C4-2B (cell line): ENCODE results near the gene KRT4.
"Not testable (repeated sequence)": the region's sequence is repeated elsewhere in the genome, so short reads cannot be mapped to it uniquely, and the experiment has no call there.

ENCODE experiments used
- H3K27ac ChIP-seq: fragments of 450-650 bp; 2 replicates; pipeline ENCODE4 v1.5.1; 2017
- ZFX ChIP-seq: fragments of 450-650 bp; IDR thresholded peaks from 2 replicates; pipeline ENCODE4 v1.6.1; 2017
- TF ChIP-seq, protein P1 (sequence below): fragments of 450-650 bp; conservative IDR thresholded peaks from 2 replicates; pipeline ENCODE4 v1.5.1; 2017; ENCODE audit warnings: mild to moderate bottlenecking

Gene KRT4

DNA sequence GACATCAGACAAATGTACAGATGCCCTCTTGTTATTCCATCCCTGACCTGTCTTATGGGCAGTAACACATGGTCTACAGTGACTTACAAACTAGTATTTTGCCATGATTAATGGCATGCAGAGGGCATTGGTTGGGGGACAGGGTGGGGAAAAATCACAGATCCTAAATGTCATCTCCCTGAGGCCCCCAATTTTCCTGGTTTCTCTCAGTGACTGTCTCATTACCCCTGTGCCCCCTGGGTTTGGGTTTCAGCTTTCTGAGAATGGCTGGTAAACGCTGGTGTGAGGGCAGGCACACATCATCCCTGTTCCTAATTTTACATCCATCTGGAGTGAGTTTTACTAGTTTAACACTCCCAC, 46.9 kb downstream of the KRT4 start:
- TF ChIP-seq ZFX = no peak
- TF ChIP-seq, protein P1, sequence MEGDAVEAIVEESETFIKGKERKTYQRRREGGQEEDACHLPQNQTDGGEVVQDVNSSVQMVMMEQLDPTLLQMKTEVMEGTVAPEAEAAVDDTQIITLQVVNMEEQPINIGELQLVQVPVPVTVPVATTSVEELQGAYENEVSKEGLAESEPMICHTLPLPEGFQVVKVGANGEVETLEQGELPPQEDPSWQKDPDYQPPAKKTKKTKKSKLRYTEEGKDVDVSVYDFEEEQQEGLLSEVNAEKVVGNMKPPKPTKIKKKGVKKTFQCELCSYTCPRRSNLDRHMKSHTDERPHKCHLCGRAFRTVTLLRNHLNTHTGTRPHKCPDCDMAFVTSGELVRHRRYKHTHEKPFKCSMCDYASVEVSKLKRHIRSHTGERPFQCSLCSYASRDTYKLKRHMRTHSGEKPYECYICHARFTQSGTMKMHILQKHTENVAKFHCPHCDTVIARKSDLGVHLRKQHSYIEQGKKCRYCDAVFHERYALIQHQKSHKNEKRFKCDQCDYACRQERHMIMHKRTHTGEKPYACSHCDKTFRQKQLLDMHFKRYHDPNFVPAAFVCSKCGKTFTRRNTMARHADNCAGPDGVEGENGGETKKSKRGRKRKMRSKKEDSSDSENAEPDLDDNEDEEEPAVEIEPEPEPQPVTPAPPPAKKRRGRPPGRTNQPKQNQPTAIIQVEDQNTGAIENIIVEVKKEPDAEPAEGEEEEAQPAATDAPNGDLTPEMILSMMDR = no peak
- no peak overlapping the region for H3K27ac ChIP-seq

GRCh38 chr12:52766351-52767019, 47.4 kb downstream of the KRT4 start:
- no peak overlapping the region for H3K27ac ChIP-seq
- no peak for TF ChIP-seq ZFX
- TF ChIP-seq, protein P1 = no peak

DNA sequence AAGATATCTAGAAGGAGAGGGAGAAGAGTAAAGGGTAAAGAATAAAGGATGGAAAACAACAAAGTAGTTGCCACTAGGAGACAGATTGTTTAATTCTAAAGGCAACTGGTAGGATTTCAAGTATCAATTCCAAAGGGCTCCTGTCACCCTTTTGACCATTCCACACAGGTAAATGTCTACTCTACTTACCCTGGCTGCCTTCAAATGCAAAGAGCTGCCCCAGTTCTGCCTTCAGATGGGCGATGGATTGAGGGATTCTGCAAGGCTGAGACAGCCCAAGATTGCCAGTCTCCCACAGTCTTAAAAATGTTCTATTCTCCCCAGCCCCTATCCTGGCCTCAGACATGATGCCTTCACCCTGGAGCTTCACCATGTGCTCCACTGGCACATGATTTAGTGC, 48.2 kb downstream of the KRT4 start:
- TF ChIP-seq, protein P1 = no peak
- TF ChIP-seq ZFX = no peak
- H3K27ac ChIP-seq = no peak overlapping the region

DNA sequence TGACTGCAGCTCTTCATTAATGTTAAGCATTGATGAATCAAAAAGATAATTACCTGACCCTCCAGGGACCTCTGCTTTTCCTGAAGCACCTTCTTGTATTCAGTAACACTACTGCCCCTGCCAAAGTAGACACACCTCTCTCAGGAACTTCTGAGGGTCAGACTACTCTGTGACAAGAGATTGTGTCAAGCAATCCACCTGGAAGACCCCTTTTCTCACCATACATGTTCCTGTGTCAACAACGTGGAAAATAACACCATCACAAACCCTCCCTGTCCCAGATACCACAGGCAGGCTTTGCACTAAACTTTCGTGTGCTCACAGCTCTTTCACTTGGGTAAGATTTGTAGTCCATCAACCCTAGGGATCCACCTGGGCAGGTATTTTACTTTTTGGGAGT, 49.9 kb downstream of the KRT4 start:
- no peak for TF ChIP-seq ZFX
- TF ChIP-seq, protein P1 = no peak

GRCh38 chr12:52763036-52763659, 50.8 kb downstream of the KRT4 start:
- no peak overlapping the region for H3K27ac ChIP-seq
- TF ChIP-seq ZFX = no peak
- TF ChIP-seq, protein P1 = no peak

More for the DNA sequence above, 49.9 kb downstream of the KRT4 start:
- H3K27ac ChIP-seq = no peak overlapping the region

DNA sequence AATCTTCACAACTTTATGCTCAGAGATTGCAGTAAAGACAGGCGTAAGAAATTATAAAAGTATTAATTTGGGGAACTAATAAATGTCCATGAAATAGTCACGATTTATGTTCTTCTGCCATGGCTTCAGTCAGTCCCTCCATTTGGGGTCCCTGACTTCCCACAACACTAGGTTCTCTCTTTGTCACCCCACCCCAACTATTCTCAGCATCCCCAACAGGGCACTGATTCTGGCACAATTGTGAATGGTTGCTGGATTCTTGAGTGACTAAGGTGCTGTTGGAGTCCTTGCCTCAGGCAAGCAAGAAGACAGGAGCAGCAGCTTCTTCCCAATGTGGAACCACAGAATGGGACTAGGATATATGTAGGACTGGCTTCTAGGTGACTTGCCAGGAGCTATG, 52.1 kb downstream of the KRT4 start:
- no peak overlapping the region for H3K27ac ChIP-seq
- TF ChIP-seq, protein P1 = no peak
- no peak for TF ChIP-seq ZFX

- H3K27ac ChIP-seq = not testable (repeated sequence)
These were observed 52.7 kb downstream of the KRT4 start for GRCh38 chr12:52761218-52761617.

DNA sequence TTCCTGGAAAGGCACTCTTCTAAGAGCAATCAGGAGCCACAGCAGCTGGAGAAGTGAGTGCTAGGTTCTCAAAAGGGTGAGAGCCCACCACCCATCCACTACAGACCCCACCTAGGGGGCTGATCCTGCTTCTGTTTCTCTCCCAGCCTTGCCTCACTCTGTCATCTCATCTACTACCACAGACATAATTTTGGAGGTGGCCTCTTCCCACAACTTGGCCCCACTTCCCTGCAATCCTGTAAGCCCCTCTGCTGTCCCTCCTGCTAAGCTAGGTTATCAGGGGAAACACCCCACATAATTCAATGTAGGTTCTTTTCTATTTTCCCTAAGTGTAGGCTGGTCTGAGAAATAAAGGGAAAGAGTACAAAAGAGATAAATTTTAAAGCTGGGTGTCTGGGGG, 53.3 kb downstream of the KRT4 start:
- no peak for TF ChIP-seq ZFX
- no peak overlapping the region for H3K27ac ChIP-seq
